ENCODE results near the gene RSBN1L. TPM values are rescaled to one million over a fixed set of nuclear protein-coding genes. Genes with fewer than 3 reads are reported as not detected.
A peak's percentile ranks its signal among the peaks of the same experiment; 100 is the strongest.

Gene RSBN1L
- total and polyA plus RNA-seq, 8 donors: 5.0 to 14.3 (median 8.9) TPM

GRCh38 chr7:77827999-77828398 is 131.7 kb downstream of the RSBN1L start:
- no peaks in the 10 kb centered on the region for H3K9me3 ChIP-seq
- H3K4me3 ChIP-seq: no peak overlapping the region
- TF ChIP-seq, protein P1, sequence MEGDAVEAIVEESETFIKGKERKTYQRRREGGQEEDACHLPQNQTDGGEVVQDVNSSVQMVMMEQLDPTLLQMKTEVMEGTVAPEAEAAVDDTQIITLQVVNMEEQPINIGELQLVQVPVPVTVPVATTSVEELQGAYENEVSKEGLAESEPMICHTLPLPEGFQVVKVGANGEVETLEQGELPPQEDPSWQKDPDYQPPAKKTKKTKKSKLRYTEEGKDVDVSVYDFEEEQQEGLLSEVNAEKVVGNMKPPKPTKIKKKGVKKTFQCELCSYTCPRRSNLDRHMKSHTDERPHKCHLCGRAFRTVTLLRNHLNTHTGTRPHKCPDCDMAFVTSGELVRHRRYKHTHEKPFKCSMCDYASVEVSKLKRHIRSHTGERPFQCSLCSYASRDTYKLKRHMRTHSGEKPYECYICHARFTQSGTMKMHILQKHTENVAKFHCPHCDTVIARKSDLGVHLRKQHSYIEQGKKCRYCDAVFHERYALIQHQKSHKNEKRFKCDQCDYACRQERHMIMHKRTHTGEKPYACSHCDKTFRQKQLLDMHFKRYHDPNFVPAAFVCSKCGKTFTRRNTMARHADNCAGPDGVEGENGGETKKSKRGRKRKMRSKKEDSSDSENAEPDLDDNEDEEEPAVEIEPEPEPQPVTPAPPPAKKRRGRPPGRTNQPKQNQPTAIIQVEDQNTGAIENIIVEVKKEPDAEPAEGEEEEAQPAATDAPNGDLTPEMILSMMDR (IDR thresholded peaks at IDR 0.05): no peak
- FAIRE-seq: no peak
- H3K27ac ChIP-seq: no peak overlapping the region
- ATAC-seq: peak in 1 of 4 donors; percentile 16
- no peaks in the 10 kb centered on the region for H3K27me3 ChIP-seq
- no peak for DNase-seq
- 47 to 50% methylated on average over 2 of the region's 2 CpGs for WGBS, 2 donors
- intact Hi-C loops (cut with DNase I): no loop called here
- no peaks in the 10 kb centered on the region for H3K36me3 ChIP-seq
- no peaks in the 10 kb centered on the region for H3K4me1 ChIP-seq

- no peaks in the 10 kb centered on the region for H3K27me3 ChIP-seq
- no peak overlapping the region for H3K27ac ChIP-seq
- H3K4me3 ChIP-seq: no peak overlapping the region
- H3K4me1 ChIP-seq: no peaks in the 10 kb centered on the region
- intact Hi-C loops (cut with DNase I): no loop called here
- TF ChIP-seq, protein P1 (IDR thresholded peaks at IDR 0.05): no peak
- DNase-seq (no peak), ATAC-seq (no peak), FAIRE-seq (no peak)
- no peaks in the 10 kb centered on the region for H3K9me3 ChIP-seq
- H3K36me3 ChIP-seq: no peaks in the 10 kb centered on the region
- 75 to 81% methylated on average over 8 of the region's 8 CpGs for WGBS, 2 donors
Observed at GRCh38 chr7:77830649-77831355, 134.5 kb downstream of the RSBN1L start.

DNA sequence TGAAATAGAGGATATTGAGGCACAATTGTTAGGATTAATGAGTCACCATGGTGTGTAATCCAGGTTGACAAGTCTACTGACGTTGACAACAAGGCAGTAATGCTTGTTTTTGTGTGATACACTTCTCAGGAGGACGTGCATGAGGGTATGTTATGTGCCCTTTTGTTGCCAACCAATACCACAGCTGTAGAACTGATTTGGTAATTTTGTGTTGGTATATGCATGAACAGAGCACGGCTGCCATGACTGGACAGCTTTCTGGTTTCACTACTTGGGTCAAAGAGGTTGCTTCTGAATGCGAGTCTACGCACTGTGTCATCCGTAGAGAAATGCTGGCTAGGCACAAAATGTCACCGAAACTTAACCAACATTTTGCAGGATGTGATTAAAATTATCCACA is 135.2 kb downstream of the RSBN1L start:
- Histone ChIP-seq H3K9me3 (no peaks in the 10 kb centered on the region), H3K4me1 (no peaks in the 10 kb centered on the region), H3K27me3 (no peaks in the 10 kb centered on the region), H3K27ac (no peak overlapping the region), H3K4me3 (no peak overlapping the region), H3K36me3 (no peaks in the 10 kb centered on the region)
- FAIRE-seq: no peak
- TF ChIP-seq, protein P1 (IDR thresholded peaks at IDR 0.05): no peak
- 94 to 96% methylated on average over 7 of the region's 7 CpGs for WGBS, 2 donors
- no peak for DNase-seq
- no peak for ATAC-seq
- intact Hi-C loops (cut with DNase I): no loop called here

DNA sequence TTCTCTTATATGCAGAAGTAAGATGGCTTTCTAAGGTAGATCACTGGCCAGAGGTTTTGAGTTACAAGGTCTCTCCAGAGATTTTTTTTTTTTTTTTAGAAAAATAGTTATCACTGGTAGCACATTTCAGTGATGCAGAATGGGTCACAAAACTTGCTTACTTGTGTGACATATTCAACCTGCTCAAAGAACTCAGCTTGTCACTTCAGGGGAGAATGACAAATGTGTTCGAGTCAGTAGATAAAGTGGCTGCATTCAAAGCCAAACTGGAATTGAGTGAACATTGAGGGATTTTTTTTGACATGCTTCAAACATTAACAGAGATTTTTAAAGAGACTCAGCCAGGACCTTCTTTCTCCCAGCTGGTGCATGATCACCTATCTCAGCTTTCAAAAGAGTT is 135.7 kb downstream of the RSBN1L start:
- no peaks in the 10 kb centered on the region for H3K27me3 ChIP-seq
- no peak overlapping the region for H3K4me3 ChIP-seq
- 16 to 17% methylated on average over 1 of the region's 1 CpG for WGBS, 2 donors
- TF ChIP-seq, protein P1 (IDR thresholded peaks at IDR 0.05): no peak
- no peaks in the 10 kb centered on the region for H3K9me3 ChIP-seq
- H3K4me1 ChIP-seq: no peaks in the 10 kb centered on the region
- intact Hi-C loops (cut with DNase I): no loop called here
- DNase-seq (no peak), FAIRE-seq (no peak), ATAC-seq (no peak)
- H3K27ac ChIP-seq: no peak overlapping the region
- H3K36me3 ChIP-seq: no peaks in the 10 kb centered on the region

Other genes starting within 250 kb of the RSBN1L start
- gene PTPN12, start 159.2 kb upstream of the RSBN1L start, total RNA-seq: 10 to 100 TPM; 12.0 to 42.9 (median 18.8) TPM
- gene PTPN12, start 159.2 kb upstream of the RSBN1L start, polyA plus RNA-seq: 10 to 100 TPM; 23.0 to 24.3 TPM
- gene TMEM60, start 102.0 kb downstream of the RSBN1L start, total RNA-seq: 1 to 10 TPM; 6.2 to 8.6 (median 7.2) TPM
- 10 to 100 TPM; 11.6 to 22.0 TPM for gene TMEM60, start 102.0 kb downstream of the RSBN1L start, polyA plus RNA-seq
- gene PHTF2, start 102.3 kb downstream of the RSBN1L start, total RNA-seq: 1 to 10 TPM; 3.3 to 7.3 (median 5.1) TPM
- gene PHTF2, start 102.3 kb downstream of the RSBN1L start, polyA plus RNA-seq: 1 to 10 TPM; 4.1 to 8.8 TPM